Erythroblast (primary cell): ENCODE data around the gene C20orf204.

Experiments used
- DNase-seq, 2 experiments: peaks; one replicate each; lab custom pipeline; 2025; lab: John Stamatoyannopoulos, UW
- GATA1 ChIP-seq: IDR thresholded peaks from 2 replicates; pipeline ENCODE4 v1.6.1; 2011; ENCODE audit warnings: low read depth, mild to moderate bottlenecking, control low read depth, low read length, moderate library complexity
- POLR2A ChIP-seq: IDR thresholded peaks from 2 replicates; pipeline ENCODE4 v1.6.1; 2011; ENCODE audit warnings: mild to moderate bottlenecking, low read length

Gene C20orf204

GRCh38 chr20:64022671-64023360 lies 13.2 kb upstream of the C20orf204 start:
- no peak for TF ChIP-seq GATA1
- no peak for TF ChIP-seq POLR2A
- DNase-seq: no peak

GRCh38 chr20:64023361-64024140 lies 12.4 kb upstream of the C20orf204 start:
- no peak for DNase-seq
- no peak for TF ChIP-seq GATA1
- TF ChIP-seq POLR2A: no peak

- TF ChIP-seq POLR2A (no peak), GATA1 (no peak)
Measured at GRCh38 chr20:64024141-64024990, 11.6 kb upstream of the C20orf204 start.

GRCh38 chr20:64025101-64025825 lies 10.7 kb upstream of the C20orf204 start:
- TF ChIP-seq GATA1 (no peak), POLR2A (no peak)
- no peak for DNase-seq

More at GRCh38 chr20:64024141-64024990, 11.6 kb upstream of the C20orf204 start:
- no peak for DNase-seq

- no peak for TF ChIP-seq GATA1
- TF ChIP-seq POLR2A: no peak
- DNase-seq: no peak
Measured at GRCh38 chr20:64025826-64026412, 10.1 kb upstream of the C20orf204 start.

GRCh38 chr20:64027981-64028685 lies 7.8 kb upstream of the C20orf204 start:
- no peak for DNase-seq
- TF ChIP-seq GATA1 (no peak), POLR2A (no peak)

- no peak for DNase-seq
- no peak for TF ChIP-seq GATA1
- TF ChIP-seq POLR2A: no peak
Measured at GRCh38 chr20:64029293-64030117, 6.5 kb upstream of the C20orf204 start.

GRCh38 chr20:64030371-64031134 lies 5.4 kb upstream of the C20orf204 start:
- TF ChIP-seq GATA1 (no peak), POLR2A (no peak)
- DNase-seq: no peak

- no peak for DNase-seq
- TF ChIP-seq GATA1: no peak
- TF ChIP-seq POLR2A: no peak
Measured at GRCh38 chr20:64031822-64032314, 4.1 kb upstream of the C20orf204 start.
